ENCODE measurements around the gene XIST.
"Not testable (repeated sequence)": the region's sequence is repeated elsewhere in the genome, so short reads cannot be mapped to it uniquely, and the experiment has no call there.

The XIST gene

GRCh38 chrX:73852467-73852866, at the start of gene XIST:
TSS of gene XIST (minus strand) at chrX:73852714.
- peak in 1 of 2 experiments; percentile 10 for DNase-seq

- DNase-seq = not testable (repeated sequence)
Observed at GRCh38 chrX:73898315-73898714, 45.8 kb upstream of the XIST start.

DNA sequence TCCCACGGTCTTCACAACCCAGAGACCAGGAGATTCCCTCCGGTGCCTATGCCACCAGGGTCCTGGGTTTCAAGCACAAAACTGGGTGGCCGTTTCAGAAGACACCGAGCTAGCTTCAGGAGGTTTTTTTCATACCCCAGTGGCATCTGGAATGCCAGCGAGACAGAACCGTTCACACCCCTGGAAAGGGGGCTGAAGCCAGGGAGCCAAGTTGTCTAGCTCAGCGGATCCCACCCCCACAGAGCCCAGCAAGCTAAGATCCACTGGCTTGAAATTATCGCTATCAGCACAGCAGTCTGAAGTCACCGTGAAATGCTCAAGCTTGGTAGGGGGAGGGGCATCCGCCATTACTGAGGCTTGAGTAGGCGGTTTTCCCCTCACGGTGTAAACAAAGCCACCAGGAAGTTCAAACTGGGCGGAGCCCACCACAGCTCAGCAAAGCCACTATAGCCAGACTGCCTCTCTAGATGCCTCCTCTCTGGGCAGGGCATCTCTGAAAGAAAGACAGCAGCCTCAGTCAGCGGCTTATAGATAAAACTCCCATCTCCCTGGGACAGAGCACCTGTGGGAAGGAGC, 40.1 kb upstream of the XIST start:
- not testable (repeated sequence) for DNase-seq

DNA sequence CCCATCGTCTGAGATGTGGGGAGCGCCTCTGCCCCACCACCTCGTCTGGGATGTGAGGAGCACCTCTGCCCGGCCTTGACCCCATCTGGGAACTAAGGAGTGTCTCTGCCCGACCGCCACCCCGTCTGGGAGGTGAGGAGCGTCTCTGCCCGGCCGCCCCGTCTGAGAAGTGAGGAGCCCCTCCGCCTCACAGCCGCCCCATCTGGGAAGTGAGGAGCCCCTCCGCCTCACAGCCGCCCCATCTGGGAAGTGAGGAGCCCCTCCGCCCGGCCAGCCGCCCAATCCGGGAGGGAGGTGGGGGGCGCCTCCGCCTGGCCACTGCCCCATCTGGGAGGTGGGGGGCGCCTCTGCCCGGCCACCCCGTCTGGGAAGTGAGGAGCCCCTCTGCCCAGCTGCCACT, 29.7 kb upstream of the XIST start:
- DNase-seq = not testable (repeated sequence)

- no peak for DNase-seq
Observed at GRCh38 chrX:73877687-73878086, 25.2 kb upstream of the XIST start.

DNA sequence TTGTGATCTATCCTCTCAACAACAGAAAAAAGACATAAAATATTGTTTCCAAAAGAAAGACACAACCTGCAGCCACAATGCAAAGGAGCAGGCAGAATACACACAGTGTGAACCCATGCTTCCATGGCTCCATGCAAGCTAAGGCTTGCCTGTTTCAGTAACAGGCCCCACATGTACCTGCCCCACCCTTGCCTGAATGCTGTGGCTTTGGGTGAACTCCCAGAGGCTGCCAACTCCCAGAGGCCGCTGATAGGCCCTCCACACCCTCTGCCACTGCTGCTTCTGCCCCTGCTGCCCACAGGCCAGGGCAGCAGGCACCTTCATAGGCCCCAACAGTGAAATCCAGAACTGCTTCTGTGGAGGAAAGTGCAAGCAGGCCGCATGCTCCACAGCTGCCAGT, 24.4 kb upstream of the XIST start:
- no peak for DNase-seq

DNA sequence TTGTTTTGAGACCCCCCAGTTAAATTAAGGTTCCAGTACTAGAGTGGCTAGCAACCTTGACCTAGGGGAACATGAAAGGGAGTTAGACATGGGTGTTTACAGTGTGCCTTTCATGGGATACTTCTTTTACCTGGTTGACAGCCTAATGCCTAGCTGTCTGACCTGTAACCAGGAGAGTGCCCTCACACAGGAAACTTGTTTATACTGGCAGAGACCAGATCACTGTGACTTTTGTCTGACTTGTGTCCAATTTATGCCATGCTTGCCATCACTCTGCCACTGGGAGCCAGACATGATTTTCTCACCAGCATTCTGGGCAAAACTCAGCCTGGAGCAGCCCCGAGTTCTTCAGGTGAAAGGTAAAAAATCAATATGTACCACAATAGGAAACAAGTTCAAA, 16.4 kb upstream of the XIST start:
- no peak for DNase-seq

GRCh38 chrX:73867144-73867543, 14.6 kb upstream of the XIST start:
- no peak for DNase-seq

- DNase-seq = no peak
Observed at GRCh38 chrX:73863852-73864251, 11.3 kb upstream of the XIST start.

GRCh38 chrX:73863268-73863667, 10.8 kb upstream of the XIST start:
- no peak for DNase-seq

- no peak for DNase-seq
Observed at GRCh38 chrX:73859622-73860021, 7.1 kb upstream of the XIST start.

DNA sequence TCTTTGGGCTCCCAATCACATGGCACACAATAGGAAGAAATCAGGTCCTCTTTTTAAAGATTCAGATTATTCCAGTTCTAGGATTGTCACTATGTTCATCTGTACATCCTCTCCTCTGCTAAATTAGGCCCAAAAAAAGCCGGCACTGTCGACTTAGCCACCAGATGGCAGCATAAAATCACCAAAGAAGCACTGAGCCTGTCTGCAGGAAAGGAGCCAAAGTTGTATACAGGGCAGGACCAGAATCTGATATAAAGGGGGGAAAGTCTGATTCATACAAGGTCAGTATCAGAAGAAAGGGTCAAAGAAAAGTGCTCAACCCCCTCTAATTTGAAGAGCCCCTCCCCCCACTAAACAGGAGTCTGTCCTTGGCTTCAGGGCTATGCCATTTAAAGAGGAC, 3.0 kb upstream of the XIST start:
- peak; percentile 26 to 28 for DNase-seq

DNA sequence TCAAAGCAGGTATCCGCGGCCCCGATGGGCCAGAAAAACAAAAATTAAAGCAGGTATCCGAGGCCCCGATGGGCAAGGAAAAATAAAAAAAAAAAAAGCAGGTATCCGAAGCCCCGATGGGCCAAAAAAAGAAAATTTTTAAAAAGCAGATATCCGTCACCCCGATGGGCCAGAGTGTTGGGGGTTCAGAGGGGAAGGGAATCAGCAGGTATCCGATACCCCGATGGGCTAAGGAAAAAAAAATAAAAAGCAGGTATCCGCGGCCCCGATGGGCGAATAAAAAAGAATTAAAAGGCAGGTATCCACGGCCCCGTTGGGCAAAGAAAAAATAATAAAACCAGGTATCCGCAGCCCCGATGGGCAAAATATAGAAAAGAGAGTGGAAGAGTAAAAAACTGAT, 492 bp downstream of the XIST start:
- DNase-seq = no peak

- DNase-seq = peak; percentile 10 to 33
Observed at GRCh38 chrX:73851014-73852009, 1.2 kb downstream of the XIST start.

GRCh38 chrX:73850124-73851013, 2.1 kb downstream of the XIST start:
- DNase-seq = no peak

DNA sequence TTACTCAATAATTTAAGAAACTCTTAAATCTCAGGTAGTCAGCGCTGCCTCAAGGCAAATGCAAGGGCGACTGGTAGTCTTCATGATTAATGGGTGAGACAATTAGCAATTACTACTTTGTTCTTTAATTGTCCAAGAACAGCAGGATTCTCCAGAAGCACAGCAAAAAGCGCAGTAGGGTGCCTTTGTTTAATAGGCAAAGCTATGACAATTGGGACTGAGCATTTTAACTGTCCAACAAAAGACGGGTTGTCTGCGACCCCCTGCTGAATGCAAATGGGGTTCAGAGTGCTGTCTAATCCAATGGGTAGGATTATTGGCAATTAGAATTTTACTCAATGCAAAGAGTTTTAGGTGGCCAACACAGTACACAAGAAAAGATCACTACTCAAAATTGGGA, 3.4 kb downstream of the XIST start:
- no peak for DNase-seq

GRCh38 chrX:73847991-73848390, 4.5 kb downstream of the XIST start:
- no peak for DNase-seq

GRCh38 chrX:73847100-73847499, 5.4 kb downstream of the XIST start:
- no peak for DNase-seq

GRCh38 chrX:73842541-73843234, 9.8 kb downstream of the XIST start:
- DNase-seq = no peak

DNA sequence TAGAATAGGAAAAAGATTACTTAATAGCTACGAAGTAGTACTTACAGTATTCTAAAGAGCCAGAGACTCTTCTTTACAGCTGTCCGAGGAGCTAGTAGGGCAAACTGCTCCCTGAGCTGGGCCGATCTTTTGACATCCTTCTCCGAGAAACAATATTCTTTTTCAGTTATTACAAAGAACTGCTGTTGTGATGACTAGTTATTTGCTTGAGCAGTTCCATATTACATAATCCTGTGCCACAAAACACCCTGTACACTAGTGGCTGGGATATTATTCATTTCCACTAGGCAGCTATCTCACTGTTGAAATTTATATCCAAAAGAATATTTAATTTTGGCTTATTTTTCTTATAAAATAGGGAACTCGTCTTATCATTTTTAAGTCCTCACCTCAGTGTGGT, 11.2 kb downstream of the XIST start:
- DNase-seq = no peak

GRCh38 chrX:73840120-73840924, 12.2 kb downstream of the XIST start:
- DNase-seq = no peak

DNA sequence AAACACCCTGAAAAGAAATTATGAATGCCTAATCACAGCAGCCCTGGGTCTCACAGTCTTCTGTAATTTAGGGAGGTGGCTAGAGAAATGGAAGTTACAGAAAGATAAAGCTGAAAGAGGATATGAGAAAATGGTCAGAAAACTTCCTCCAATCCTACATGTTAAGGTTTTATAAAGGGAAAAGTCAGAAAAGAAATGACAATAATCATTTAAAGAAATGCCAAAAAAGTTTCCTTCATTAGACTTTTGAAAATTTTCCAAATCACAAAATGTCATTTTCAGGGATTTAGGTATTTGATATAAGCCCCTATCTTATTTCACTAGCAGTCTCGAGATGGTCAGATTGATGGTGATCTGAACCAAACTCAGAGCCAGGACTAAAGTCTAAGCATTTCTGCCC, 13.4 kb downstream of the XIST start:
- no peak for DNase-seq

Measured in AML-193 (cell line).